LNCaP clone FGC (cell line): ENCODE measurements around the gene DCHS2.
A peak's percentile ranks its signal among the peaks of the same experiment; 100 is the strongest.

Experiments
- DNase-seq: peaks from one replicate; pipeline ENCODE4 v3.0.0-alpha.2; 2011; ENCODE audit warnings: low read depth
- H3K4me3 ChIP-seq: 2 replicates; pipeline ENCODE4 v1.5.1; 2011; ENCODE audit warnings: mild to moderate bottlenecking, low read depth, low read length, control low read depth
- CTCF ChIP-seq: IDR thresholded peaks from 2 replicates; pipeline ENCODE4 v1.5.1; 2012; ENCODE audit warnings: mild to moderate bottlenecking; ENCODE audit not compliant: control insufficient read depth, insufficient read depth; ENCODE audit errors: extremely low read depth

Gene DCHS2

DNA sequence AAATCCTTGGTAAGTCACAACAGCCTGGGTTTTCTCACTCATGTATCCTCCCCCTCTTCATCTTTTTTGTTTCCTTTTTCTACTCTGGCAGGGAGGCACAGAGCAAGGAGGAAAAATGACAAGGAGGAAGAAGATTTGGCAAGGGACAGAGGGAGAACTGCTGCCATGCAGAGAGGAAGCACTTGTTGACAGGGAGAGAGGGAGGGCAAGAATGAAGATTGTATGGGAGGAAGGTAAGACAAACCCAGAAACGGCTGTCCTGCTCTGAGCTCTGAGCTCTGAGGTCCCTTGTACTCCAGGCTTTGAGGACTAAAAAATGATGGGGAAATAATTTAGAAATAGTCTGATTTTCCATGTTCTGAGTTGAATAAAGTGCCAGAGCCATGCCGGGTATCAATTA lies 123.9 kb downstream of the DCHS2 start:
- DNase-seq, result no peak
- no peak overlapping the region for H3K4me3 ChIP-seq
- no peak for TF ChIP-seq CTCF

GRCh38 chr4:154366956-154367355 lies 124.6 kb downstream of the DCHS2 start:
- DNase-seq, result no peak
- no peak overlapping the region for H3K4me3 ChIP-seq
- TF ChIP-seq CTCF, result no peak

- no peak overlapping the region for H3K4me3 ChIP-seq
- no peak for DNase-seq
- no peak for TF ChIP-seq CTCF
Observed at GRCh38 chr4:154364066-154364845, 127.3 kb downstream of the DCHS2 start.

DNA sequence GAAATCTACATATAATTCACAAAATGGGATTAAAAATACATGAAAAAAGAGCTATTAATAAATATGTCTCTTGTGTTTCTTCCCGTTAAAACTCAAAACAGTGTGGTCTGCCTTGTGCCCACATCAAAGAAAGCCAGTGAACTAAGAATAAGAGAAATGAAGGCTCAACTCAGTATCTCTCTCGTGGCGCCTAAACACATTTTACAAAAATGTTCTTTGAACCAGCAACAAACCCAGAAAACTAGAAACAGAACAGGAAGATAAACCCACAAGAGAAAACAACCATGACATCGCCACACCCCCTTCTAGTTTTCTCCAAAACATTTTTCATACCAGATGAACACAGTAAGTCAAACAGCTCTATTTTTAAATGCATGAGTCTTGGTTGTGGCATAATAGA lies 130.1 kb downstream of the DCHS2 start:
- TF ChIP-seq CTCF, result no peak
- no peak for DNase-seq
- no peak overlapping the region for H3K4me3 ChIP-seq

GRCh38 chr4:154360491-154360890 lies 131.1 kb downstream of the DCHS2 start:
- no peak for TF ChIP-seq CTCF
- no peak overlapping the region for H3K4me3 ChIP-seq

GRCh38 chr4:154354883-154355282 lies 136.7 kb downstream of the DCHS2 start:
- no peak overlapping the region for H3K4me3 ChIP-seq
- no peak for DNase-seq
- no peak for TF ChIP-seq CTCF

More at GRCh38 chr4:154360491-154360890, 131.1 kb downstream of the DCHS2 start:
- no peak for DNase-seq

- no peak overlapping the region for H3K4me3 ChIP-seq
- no peak for DNase-seq
- TF ChIP-seq CTCF, result peak; percentile 51
Observed at GRCh38 chr4:154349829-154350228, 141.8 kb downstream of the DCHS2 start.
